ENCODE data around the gene CAMK1. TPM values are rescaled to one million over a fixed set of nuclear protein-coding genes. Genes with fewer than 3 reads are reported as not detected.

CAMK1 gene
- total RNA-seq, 4 donors from 2014 or later, result 50.9 to 180 (median 77.6) TPM

DNA sequence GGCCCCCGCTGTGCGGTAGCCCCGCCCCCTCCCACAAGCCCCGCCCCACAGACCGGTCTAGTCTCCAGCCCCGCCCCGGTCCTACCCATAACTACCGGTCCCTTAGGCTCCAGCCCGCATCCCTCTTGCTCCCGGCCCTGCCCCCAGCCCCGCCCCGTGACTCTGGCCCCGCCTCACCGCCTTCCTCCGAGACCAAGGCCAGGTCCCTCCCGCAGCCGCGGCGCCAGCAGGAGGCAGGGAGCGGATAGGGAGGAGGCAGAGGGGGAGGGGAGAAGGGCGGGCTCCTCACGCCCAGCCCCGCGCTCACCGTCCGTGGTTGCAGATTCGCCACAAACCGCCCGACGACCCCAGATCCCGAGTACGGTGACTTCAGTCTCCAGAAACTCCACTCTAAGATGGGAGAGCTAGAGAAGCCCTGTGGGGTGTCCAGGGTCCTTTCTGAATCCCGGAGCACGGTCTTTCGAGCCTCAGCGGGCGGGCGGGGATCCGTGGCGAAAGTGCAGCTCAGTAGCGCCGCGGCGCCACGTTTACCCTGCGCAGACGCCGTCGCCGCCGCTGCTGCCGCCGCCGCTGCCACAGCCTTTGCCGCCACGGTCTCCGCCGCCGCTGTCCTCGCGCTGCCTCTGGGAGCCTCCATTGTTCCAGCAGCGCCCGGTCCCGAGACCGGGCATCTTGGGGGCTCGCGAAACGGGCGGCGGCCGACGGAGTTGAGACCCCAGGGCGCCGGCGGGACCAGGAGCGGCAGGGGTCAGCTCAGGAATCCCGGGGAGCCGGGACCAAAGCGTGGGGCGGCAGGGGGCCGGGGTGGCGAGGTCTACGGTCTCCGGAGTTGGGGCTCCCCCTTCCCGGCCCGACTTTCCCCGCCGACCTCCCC, 38.3 kb downstream of the CAMK1 start, which contains the start of gene BRPF1:
Gene BRPF1, plus strand, starts transcription at position 530 of the 874 bp plus-strand sequence. CDS start 2,406 bp downstream, outside the sequence.
- TF ChIP-seq, protein P1, sequence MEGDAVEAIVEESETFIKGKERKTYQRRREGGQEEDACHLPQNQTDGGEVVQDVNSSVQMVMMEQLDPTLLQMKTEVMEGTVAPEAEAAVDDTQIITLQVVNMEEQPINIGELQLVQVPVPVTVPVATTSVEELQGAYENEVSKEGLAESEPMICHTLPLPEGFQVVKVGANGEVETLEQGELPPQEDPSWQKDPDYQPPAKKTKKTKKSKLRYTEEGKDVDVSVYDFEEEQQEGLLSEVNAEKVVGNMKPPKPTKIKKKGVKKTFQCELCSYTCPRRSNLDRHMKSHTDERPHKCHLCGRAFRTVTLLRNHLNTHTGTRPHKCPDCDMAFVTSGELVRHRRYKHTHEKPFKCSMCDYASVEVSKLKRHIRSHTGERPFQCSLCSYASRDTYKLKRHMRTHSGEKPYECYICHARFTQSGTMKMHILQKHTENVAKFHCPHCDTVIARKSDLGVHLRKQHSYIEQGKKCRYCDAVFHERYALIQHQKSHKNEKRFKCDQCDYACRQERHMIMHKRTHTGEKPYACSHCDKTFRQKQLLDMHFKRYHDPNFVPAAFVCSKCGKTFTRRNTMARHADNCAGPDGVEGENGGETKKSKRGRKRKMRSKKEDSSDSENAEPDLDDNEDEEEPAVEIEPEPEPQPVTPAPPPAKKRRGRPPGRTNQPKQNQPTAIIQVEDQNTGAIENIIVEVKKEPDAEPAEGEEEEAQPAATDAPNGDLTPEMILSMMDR (IDR thresholded peaks at IDR 0.05), result no peak
- ATAC-seq (ENCODE audit: low FRiP score) (peak; percentile 99), DNase-seq (ENCODE audit: low spot score) (peak; percentile 95)

DNA sequence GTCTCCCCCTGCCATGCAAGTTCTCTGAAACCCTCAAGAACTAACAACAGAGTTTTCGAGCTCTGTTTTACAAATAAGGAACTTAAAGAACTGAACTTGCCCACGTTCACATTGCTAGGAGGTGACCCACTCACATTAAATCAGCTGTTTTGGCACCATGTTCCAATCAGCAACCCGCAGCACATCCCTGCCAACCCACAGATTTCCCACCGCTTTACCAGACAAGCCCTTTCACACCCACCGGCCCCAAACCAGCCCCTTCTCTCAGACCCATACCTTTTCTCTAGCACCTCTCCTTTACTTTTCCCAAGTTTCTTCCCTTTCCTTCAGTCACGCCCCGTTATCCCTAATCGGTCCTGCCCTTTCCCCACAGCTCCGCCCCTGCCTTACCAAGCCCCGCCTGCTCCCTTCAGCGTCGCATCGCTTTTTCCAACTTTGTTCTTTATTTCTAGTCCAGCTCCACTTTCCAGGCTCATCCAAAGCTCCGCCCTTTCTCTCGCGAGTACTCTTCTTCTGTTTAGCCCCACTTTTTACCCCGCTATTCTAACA, 39.0 kb downstream of the CAMK1 start:
- no peak for DNase-seq (ENCODE audit: low spot score)
- peak; percentile 88 for ATAC-seq (ENCODE audit: low FRiP score)
- TF ChIP-seq, protein P1 (IDR thresholded peaks at IDR 0.05), result no peak

DNA sequence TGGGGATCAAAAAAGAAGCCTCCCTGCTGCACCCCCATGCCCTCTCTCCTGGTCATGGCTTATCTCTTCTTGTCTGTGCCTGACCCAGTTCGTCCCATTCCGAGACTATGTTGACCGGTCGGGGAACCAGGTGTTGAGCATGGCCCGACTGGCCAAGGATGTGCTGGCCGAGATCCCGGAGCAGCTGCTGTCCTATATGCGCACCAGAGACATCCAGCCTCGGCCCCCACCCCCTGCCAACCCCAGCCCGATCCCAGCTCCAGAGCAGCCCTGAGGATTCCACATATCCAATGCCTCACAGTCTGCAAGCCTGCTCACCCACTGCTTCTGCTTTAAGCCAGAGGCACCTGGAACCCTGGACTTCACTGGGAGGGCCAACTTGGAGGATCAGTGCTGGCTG, 40.3 kb downstream of the CAMK1 start:
- DNase-seq (ENCODE audit: low spot score), result no peak
- ATAC-seq (ENCODE audit: low FRiP score), result no peak
- TF ChIP-seq, protein P1 (IDR thresholded peaks at IDR 0.05), result no peak

DNA sequence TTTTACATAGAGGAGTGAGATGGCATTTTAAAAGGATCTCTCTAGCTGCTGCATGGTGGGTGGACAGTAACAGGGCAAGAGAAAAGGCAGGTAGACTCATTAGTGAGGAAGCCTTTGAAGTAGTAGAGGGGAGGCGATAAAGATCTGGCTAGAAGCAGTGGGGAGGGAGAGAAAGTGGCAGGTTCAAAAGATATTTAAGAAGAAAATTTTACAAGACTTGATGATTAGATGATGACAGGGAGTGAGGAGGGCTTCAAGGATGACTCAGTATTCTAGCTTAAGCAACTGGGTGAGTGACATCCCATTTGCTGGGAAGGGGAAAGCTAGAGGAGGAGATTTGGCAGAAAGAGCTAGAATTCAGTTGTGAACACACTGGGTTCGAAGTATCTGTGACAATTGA, 42.0 kb downstream of the CAMK1 start:
- no peak for DNase-seq (ENCODE audit: low spot score)
- TF ChIP-seq, protein P1 (IDR thresholded peaks at IDR 0.05), result no peak
- ATAC-seq (ENCODE audit: low FRiP score), result no peak

DNA sequence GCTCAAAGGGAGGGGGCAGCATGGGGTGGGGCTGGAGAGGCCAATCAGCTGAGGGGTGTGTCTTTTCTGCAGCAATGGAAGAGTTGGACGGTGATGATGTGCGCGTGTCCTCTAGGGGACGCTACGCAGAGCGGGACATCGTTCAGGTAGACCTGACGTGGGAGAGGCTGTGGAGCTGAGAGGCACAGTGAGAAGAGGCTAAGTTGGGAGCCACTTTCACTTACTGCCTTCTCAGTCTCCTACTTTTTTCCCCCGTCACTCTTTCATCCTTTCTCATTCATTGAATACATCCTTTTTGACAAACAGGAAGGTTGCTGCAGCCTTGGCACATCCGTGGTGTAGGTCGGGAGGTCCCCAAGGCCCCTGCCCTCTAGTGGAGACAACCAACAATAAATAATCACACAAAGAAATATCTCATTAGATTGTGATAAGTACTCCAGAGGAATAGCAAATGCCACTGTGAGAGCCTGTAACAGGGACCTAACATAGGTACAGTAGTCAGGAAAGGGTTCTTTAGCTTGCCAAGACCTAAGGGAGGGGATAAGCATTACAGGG, 42.6 kb downstream of the CAMK1 start:
- ATAC-seq (ENCODE audit: low FRiP score) (no peak), DNase-seq (ENCODE audit: low spot score) (no peak)
- TF ChIP-seq, protein P1 (IDR thresholded peaks at IDR 0.05), result no peak

DNA sequence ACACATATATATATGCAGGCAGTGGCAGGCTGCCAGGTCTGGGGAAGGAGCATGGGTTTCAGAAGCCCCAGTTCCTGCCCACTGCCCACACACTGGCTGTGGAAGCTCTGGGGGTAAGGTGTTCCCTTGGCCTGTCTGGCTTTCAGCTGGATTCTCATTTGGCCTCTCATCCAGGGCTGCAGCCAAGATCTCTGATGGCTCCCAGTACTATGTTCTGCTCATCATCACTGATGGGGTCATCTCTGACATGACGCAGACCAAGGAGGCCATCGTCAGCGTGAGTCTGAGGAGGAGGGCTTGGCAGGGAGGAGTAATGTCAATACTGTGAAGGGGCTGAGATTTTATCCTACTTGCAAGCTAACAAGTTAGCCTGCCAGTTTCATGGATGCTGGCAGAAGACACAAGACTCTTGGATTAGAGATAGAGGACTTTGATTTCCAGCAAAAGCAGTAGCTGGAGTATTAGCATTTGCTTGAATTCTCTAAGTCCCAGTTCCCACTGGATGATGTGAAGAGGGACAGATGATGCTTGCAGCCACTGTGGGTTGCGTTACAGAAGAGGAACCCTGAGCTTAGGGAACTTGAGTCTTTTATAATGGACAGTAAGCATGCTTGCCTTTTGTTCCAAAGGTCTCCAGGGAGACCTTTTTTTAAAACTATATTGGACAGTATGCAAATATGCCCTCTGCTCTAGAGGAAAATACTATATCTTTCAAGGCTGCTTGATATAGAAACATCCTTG, 43.8 kb downstream of the CAMK1 start:
- no peak for ATAC-seq (ENCODE audit: low FRiP score)
- DNase-seq (ENCODE audit: low spot score), result no peak
- TF ChIP-seq, protein P1 (IDR thresholded peaks at IDR 0.05), result no peak
